Prostate gland (tissue), 2 donors: ENCODE results near the gene LIN9.

ENCODE experiments used
- CTCF ChIP-seq, 4 experiments: fragments of 200-600 bp in 2 of 4; fragments of 450-650 bp in 2 of 4; sonication (generic) in 2 of 4; IDR thresholded peaks; 1 replicate in 3 of 4; 2 replicates in 1 of 4; pipeline ENCODE4 v1.5.1; 2016 to 2019; ENCODE audit warnings: antibody characterized with exemption in 4 of 4, mild to moderate bottlenecking in 2 of 4, moderate library complexity in 2 of 4
- POLR2AphosphoS5 ChIP-seq: sonication (generic); formaldehyde crosslinking; IDR thresholded peaks from one replicate; pipeline ENCODE4 v1.6.1; 2017; ENCODE audit warnings: antibody characterized with exemption

- TF ChIP-seq CTCF (IDR thresholded peaks at IDR 0.05) (no peak), POLR2AphosphoS5 (no peak)
These were observed 40.4 kb downstream of the LIN9 start for GRCh38 chr1:226268421-226269124.
